EH (cell line): Measurements from ENCODE around the gene C2CD4C.
"Not testable (repeated sequence)": the region's sequence is repeated elsewhere in the genome, so short reads cannot be mapped to it uniquely, and the experiment has no call there.

Experiments
- DNase-seq: peaks from one replicate; pipeline ENCODE4 v3.0.0-alpha.2; 2015; ENCODE audit warnings: low read depth

Gene C2CD4C

DNA sequence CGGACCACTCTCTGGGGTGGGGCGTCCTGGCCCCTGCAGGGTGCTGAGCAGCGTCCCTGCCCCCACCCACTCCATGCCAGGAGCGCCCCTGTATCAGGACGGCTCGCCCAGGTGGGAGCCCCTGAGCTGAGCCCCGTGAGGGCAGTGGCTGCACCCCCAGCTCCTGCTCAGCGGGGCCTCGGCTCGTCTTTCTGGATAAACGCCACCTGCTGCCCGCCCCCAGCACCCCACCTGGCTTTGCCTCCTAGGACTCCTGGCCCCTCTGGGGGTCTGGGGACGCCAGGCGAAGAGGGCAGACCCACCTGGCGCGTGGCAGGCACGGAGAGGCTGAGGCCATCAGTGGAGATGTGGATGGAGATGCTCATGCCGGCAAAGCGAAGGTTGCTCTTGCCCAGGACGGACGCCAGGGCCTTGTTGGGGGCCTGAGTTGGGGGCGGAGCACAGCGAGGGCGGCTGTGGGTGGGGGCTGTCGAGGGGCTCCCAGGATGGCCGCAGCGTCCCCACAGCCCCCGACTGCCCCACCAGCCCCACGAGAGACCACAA lies 29.5 kb upstream of the C2CD4C start:
- no peak for DNase-seq

DNA sequence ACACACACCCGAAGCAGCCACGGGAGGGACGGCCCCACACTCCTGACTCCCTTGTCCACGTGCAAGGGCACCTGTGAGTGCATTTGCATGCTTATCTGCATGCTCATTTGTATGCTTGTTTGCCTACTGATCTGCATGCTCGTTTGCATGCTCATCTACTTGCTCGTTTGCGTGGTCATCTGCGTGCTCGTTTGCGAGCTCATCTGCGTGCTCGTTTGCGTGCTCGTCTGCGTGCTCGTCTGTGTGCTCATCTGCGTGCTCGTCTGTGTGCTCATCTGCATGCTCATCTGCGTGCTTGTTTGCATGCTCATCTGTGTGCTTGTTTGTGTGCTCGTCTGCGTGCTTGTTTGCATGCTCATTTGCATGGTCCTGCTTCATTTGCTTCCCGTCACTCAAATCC lies 28.1 kb upstream of the C2CD4C start:
- DNase-seq = no peak

DNA sequence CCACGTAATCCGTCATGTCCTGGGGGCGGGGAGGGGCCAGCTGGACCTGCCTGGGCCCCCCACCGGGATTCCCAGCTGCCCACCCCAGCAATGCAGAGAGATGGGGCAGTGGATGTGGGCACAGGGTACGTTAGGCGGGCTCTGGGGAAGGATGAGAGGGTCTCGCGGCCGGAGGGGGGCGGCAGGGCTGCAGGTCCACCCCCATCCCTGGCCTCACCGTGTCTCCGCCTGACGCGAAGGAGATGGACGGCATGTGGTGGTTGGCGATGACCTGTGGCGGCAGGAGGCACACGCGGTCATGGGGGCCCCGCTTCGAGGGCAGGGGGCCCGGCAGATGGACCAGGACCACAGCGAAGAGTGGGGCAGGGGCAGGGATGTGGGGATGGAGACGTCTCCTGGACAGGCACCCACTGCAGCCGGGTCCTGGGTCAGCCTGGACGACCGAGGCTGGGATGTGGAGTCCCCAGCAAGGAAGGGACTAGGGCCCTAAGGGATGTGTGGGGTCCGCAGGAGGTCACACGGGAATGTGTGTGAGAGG lies 27.5 kb upstream of the C2CD4C start:
- no peak for DNase-seq

- DNase-seq = no peak
These were observed 26.9 kb upstream of the C2CD4C start for GRCh38 chr19:435707-436412.

- no peak for DNase-seq
These were observed 26.2 kb upstream of the C2CD4C start for GRCh38 chr19:435056-435706.

DNA sequence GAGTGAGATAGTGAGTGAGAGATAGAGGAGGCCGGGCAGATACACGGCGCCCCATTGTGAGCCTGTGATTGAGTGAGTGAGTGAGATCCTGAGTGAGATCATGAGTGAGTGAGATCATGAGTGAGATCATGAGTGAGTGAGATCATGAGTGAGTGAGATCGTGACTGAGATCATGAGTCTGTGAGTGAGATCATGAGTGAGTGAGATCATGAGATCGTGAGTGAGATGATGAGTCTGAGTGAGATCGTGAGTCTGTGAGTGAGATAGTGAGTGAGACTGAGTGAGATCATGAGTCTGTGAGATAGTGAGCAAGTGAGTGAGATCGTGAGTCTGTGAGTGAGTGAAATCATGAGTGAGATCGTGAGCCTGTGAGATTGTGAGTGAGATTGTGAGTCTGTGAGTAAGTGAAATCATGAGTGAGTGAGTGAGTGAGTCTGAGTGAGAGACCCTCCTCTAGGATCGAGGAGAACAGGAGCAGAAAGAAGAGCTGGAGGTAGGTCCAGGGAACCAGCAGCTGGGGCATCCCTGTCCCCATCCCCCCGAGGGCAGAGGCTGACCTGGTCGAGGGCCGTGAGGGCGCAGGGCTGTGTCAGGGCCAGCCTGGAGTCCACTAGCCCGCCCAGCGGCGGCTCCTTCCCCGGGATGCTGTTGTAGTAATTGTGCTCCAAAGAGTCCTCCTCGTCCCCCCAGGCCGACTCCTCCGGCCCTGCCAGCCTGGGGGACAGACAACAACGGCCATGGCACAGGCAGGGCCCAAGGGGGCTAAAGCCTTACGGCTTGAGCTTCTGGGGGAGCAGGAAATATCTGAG lies 25.4 kb upstream of the C2CD4C start:
- DNase-seq = no peak

- DNase-seq = no peak
These were observed 21.8 kb upstream of the C2CD4C start for GRCh38 chr19:430701-431100.

DNA sequence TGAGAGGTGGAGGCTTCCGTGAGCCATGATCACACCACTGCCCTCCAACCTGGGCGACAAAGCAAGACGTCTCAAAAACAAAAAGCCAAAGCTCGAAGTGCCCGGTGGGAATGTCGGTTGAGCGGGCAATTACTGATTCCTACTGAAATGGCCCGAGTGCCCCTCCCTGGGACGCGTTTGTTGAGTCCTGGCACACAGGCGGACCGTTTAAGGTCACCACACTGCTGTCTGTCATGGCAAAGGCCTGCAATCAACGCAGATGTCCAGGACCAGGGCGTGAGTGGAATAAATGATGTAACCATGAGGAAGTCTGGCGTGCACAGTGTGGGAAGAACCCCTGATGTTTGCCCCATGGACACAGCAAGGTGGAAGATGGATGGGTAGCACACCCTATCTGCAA lies 19.2 kb upstream of the C2CD4C start:
- DNase-seq = no peak

GRCh38 chr19:427675-428074 lies 18.7 kb upstream of the C2CD4C start:
- not testable (repeated sequence) for DNase-seq

- no peak for DNase-seq
These were observed 17.9 kb upstream of the C2CD4C start for GRCh38 chr19:426725-427445.

GRCh38 chr19:425056-425455 lies 16.1 kb upstream of the C2CD4C start:
- no peak for DNase-seq

DNA sequence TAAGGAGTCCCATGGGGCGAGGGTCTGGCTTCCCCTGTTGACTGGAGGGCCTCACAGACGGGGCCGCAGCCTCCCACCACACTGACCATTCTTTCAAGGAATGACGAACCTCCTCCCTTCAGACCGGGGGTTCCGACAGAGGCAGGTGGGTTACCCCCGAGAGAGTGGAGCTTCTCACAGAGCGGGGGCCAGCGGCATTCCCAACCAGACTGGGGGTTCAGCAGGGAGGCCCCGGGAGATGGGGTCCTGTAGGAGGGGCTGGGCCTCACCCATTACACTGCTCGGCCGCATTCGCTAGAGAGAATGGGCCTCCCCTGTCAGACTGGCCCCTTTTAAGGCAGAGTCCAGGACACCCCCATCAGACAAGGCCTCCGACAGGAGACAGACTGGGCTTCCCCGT lies 15.6 kb upstream of the C2CD4C start:
- DNase-seq = no peak

- DNase-seq = no peak
These were observed 14.9 kb upstream of the C2CD4C start for GRCh38 chr19:423691-424466.

- not testable (repeated sequence) for DNase-seq
These were observed 13.9 kb upstream of the C2CD4C start for GRCh38 chr19:422917-423226.

GRCh38 chr19:422213-422916 lies 13.4 kb upstream of the C2CD4C start:
- no peak for DNase-seq

- DNase-seq = no peak
These were observed 11.0 kb upstream of the C2CD4C start for GRCh38 chr19:419721-420515.

- DNase-seq = no peak
These were observed 10.1 kb upstream of the C2CD4C start for GRCh38 chr19:418761-419671.

DNA sequence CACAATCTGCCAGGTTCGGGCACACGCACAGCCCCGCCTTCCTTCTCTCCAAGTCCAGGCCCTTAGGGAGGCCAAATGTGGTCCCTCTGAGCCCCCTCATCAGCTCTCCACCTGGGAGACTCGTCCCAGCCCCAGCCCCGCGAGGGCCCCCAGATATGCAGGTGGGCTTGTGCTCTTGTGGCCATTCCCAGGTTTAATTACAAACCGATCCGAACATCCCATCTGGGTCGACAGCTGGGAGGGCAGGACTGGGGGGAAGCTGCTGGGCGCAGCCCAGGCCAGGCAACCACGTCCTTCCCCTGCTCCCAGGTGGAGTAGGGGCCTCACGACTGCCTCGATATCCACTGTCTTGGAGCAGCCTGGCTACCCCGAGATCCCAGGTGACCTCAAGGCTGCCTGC lies 7.5 kb upstream of the C2CD4C start:
- no peak for DNase-seq

GRCh38 chr19:415292-415691 lies 6.3 kb upstream of the C2CD4C start:
- no peak for DNase-seq
